Measurements from ENCODE around the gene SLC4A5.

DNA sequence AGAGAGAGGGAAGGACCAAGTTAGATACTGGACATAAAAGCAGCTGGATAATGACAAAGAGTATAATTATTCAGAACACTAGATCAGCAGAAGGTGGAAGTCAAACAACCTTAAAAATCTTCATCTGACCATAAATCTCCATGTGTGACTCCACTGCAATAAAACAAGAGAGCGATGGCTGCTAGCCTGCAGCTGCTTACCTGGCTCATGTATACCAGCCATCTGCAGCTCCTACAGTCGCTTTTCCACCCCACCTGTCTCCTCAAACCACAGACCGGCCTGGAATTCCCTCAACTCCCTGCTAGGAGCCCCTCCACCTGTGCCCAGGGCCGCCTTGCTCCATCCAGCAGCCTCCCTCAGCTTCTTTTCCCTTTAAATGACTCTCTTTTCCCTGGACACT is 64.5 kb downstream of the SLC4A5 start:
- no peak for TF ChIP-seq TAF1 (IDR thresholded peaks at IDR 0.05; ENCODE audit: low read depth, low read length)
- TF ChIP-seq POLR2A (IDR thresholded peaks at IDR 0.05; ENCODE audit: low read depth, low read length) = no peak
- TF ChIP-seq PAX5 (IDR thresholded peaks at IDR 0.05; ENCODE audit: insufficient read depth, low read length, severe bottlenecking) = no peak
- no peak for TF ChIP-seq SPI1 (IDR thresholded peaks at IDR 0.05; ENCODE audit: low read depth, low read length)
- no peak for TF ChIP-seq POLR2AphosphoS5 (IDR thresholded peaks at IDR 0.05; ENCODE audit: low read depth, low read length)
